Head of caudate nucleus (tissue), 42 donors: ENCODE measurements around the gene STK16.

ENCODE experiments used
- DNase-seq, 42 donors: peaks; one replicate each; pipeline versions ENCODE4 v3.0.0 to v3.0.0-alpha.2; 2020 to 2021; ENCODE audit warnings: mixed read lengths in 7 of 42
- intact Hi-C: fragments of 100-400 bp; cut with DNase I; formaldehyde crosslinking; loops from one replicate; pipeline ENCODE4 v1.15.0; 2022

Gene STK16

GRCh38 chr2:219228041-219228910 is 17.0 kb upstream of the STK16 start:
- intact Hi-C loops, result loop anchor here (5.0 kb wide), 1 partner anchor 69 kb away; no protein-coding TSS in a partner anchor
- no peak for DNase-seq

- intact Hi-C loops, result loop anchor here (5.0 kb wide), 1 partner anchor 68 kb away; no protein-coding TSS in a partner anchor
- peak in 1 of 42 donors; percentile 20 for DNase-seq
These were observed 16.4 kb upstream of the STK16 start for GRCh38 chr2:219228911-219229304.

- peak; percentile 96 to 100 (median 99) for DNase-seq
- intact Hi-C loops, result loop anchor here (5.0 kb wide), 1 partner anchor 68 kb away; no protein-coding TSS in a partner anchor
These were observed 15.8 kb upstream of the STK16 start, which contains the start of the genes ANKZF1 and ATG9A for GRCh38 chr2:219229305-219230058. TSS of gene ANKZF1 (plus strand) at chr2:219229806. CDS start at chr2:219230258, 452 bp downstream. TSS of gene ATG9A (minus strand) at chr2:219229636. CDS start at chr2:219228024, 1,612 bp downstream.

GRCh38 chr2:219230059-219230540 is 15.2 kb upstream of the STK16 start:
- intact Hi-C loops, result no loop called here
- DNase-seq, result peak in 12 of 42 donors; percentile 20 to 55 (median 37)

GRCh38 chr2:219234331-219234730 is 10.9 kb upstream of the STK16 start:
- no peak for DNase-seq
- intact Hi-C loops, result no loop called here

GRCh38 chr2:219243291-219243761 is 2.0 kb upstream of the STK16 start:
- no peak for DNase-seq
- intact Hi-C loops, result no loop called here

GRCh38 chr2:219244789-219245147 is 511 bp upstream of the STK16 start:
- no peak for DNase-seq
- intact Hi-C loops, result loop anchor here (2.0 kb wide), 1 partner anchor 18 kb away; no protein-coding TSS in a partner anchor

GRCh38 chr2:219245899-219246230 is 586 bp downstream of the STK16 start:
- intact Hi-C loops, result loop anchor here (2.0 kb wide), 1 partner anchor 19 kb away; no protein-coding TSS in a partner anchor
- DNase-seq, result peak in 2 of 42 donors; percentile 14 to 23

GRCh38 chr2:219246559-219246958 is 1.3 kb downstream of the STK16 start:
- intact Hi-C loops, result no loop called here
- no peak for DNase-seq

GRCh38 chr2:219247678-219248642 is 2.7 kb downstream of the STK16 start:
- DNase-seq, result no peak
- intact Hi-C loops, result no loop called here

GRCh38 chr2:219248845-219249202 is 3.5 kb downstream of the STK16 start:
- no peak for DNase-seq
- intact Hi-C loops, result no loop called here

- intact Hi-C loops, result no loop called here
These were observed 4.1 kb downstream of the STK16 start for GRCh38 chr2:219249203-219249980.

GRCh38 chr2:219250049-219250781 is 4.9 kb downstream of the STK16 start:
- intact Hi-C loops, result no loop called here
- no peak for DNase-seq

More at GRCh38 chr2:219249203-219249980, 4.1 kb downstream of the STK16 start:
- peak in 38 of 42 donors; percentile 26 to 79 (median 58) for DNase-seq

GRCh38 chr2:219251656-219252055 is 6.4 kb downstream of the STK16 start:
- intact Hi-C loops, result no loop called here
- no peak for DNase-seq

- intact Hi-C loops, result no loop called here
- DNase-seq, result peak in 2 of 42 donors; percentile 19 to 22
These were observed 6.8 kb downstream of the STK16 start for GRCh38 chr2:219252084-219252483.

- intact Hi-C loops, result no loop called here
- peak in 31 of 42 donors; percentile 19 to 80 (median 48) for DNase-seq
These were observed 7.3 kb downstream of the STK16 start for GRCh38 chr2:219252570-219252899.
